HL-60 (cell line): ENCODE results near the gene DLK1.

Source experiments
- DNase-seq, 2 experiments: peaks; one replicate each; pipeline ENCODE4 v3.0.0-alpha.2; 2010 to 2020; ENCODE audit warnings: low read depth in 1 of 2, low spot score in 1 of 2
- H3K27ac ChIP-seq: fragments of 250-450 bp; sonication (Bioruptor Pico); replicated peaks from 2 replicates; pipeline ENCODE4 v1.5.1; 2020; ENCODE audit warnings: mild to moderate bottlenecking, moderate library complexity
- H3K27me3 ChIP-seq: fragments of 250-450 bp; sonication (Bioruptor Pico); 2 replicates; pipeline ENCODE4 v1.5.1; 2021; ENCODE audit warnings: mild to moderate bottlenecking, moderate library complexity; ENCODE audit not compliant: insufficient read depth, poor library complexity, severe bottlenecking
- H3K4me3 ChIP-seq: replicated peaks from 2 replicates; pipeline ENCODE4 v1.5.1; 2011; ENCODE audit warnings: mild to moderate bottlenecking, control low read depth, low read length; ENCODE audit not compliant: insufficient read depth
- GABPA ChIP-seq: IDR thresholded peaks from 2 replicates; pipeline ENCODE4 v1.6.1; 2012; ENCODE audit warnings: low read depth
- POLR2AphosphoS5 ChIP-seq: IDR thresholded peaks from 2 replicates; pipeline ENCODE4 v1.6.1; 2012; ENCODE audit warnings: low read depth
- SPI1 ChIP-seq: IDR thresholded peaks from 2 replicates; pipeline ENCODE4 v1.6.1; 2012; ENCODE audit warnings: low read depth, mild to moderate bottlenecking, borderline replicate concordance
- TF ChIP-seq, protein P1 (sequence below): IDR thresholded peaks from one replicate; pipeline ENCODE4 v1.5.1; 2011; ENCODE audit warnings: low read length, control low read depth, inconsistent platforms; ENCODE audit not compliant: insufficient read depth
- TF ChIP-seq, protein P2 (sequence below): IDR thresholded peaks from 2 replicates; pipeline ENCODE4 v1.6.1; 2012; ENCODE audit warnings: low read depth; ENCODE audit not compliant: insufficient replicate concordance

Gene DLK1

DNA sequence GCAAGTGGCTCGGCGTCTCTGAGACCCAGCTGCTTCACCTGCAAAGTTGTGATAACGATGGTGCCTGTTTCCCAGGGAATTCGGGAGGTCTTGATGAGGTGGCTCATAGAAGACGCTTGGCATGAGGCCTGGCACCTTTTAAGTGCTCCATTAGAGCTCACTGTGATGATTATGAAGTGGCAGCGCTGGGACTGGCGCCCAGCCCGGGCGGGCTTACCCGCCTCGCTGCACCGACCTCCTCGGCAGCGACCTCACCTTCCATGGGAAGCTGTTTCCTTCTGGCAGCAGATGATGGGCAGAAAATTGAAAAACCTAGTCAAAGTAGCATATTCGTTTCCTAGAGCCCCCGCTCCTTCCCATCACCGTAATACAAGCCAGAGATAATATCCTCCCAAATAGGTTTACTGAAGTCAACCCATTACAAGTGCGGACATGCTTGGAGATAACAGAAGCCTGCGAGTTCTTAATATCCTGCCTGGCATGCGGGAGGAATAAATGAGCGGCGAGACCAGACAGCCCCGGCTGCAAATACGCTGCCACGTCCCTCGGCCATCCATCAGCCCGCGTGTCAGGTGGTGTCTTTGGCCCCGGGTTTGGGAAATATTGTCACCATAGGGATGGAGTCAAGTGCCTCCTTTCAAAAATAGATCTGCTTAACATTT lies 35.2 kb upstream of the DLK1 start:
- Histone ChIP-seq H3K27me3 (no peaks in the 10 kb centered on the region), H3K27ac (no peak overlapping the region), H3K4me3 (no peak overlapping the region)
- DNase-seq = no peak
- TF ChIP-seq POLR2AphosphoS5 = no peak

DNA sequence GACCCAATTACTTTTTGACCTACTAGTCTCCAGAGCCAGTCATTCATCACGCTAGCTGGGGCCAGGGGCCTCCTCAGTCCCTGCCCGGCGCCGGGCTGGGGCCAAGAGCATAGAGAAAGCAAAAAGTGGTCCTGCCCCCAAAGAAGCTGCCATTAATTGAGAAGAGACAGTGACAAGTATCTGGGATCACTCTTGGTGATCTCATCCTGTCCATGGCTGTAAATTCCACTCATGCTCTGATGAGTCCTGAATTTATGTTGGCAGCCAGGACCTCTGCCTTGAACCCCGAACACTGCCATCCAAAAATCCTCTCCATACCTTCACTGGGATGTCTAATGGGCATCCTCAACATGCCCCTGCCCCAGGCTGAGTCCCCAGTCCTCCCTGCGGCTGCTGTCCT lies 34.4 kb upstream of the DLK1 start:
- no peak for TF ChIP-seq GABPA
- TF ChIP-seq, protein P1, sequence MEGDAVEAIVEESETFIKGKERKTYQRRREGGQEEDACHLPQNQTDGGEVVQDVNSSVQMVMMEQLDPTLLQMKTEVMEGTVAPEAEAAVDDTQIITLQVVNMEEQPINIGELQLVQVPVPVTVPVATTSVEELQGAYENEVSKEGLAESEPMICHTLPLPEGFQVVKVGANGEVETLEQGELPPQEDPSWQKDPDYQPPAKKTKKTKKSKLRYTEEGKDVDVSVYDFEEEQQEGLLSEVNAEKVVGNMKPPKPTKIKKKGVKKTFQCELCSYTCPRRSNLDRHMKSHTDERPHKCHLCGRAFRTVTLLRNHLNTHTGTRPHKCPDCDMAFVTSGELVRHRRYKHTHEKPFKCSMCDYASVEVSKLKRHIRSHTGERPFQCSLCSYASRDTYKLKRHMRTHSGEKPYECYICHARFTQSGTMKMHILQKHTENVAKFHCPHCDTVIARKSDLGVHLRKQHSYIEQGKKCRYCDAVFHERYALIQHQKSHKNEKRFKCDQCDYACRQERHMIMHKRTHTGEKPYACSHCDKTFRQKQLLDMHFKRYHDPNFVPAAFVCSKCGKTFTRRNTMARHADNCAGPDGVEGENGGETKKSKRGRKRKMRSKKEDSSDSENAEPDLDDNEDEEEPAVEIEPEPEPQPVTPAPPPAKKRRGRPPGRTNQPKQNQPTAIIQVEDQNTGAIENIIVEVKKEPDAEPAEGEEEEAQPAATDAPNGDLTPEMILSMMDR = no peak
- TF ChIP-seq POLR2AphosphoS5 = no peak
- TF ChIP-seq, protein P2, sequence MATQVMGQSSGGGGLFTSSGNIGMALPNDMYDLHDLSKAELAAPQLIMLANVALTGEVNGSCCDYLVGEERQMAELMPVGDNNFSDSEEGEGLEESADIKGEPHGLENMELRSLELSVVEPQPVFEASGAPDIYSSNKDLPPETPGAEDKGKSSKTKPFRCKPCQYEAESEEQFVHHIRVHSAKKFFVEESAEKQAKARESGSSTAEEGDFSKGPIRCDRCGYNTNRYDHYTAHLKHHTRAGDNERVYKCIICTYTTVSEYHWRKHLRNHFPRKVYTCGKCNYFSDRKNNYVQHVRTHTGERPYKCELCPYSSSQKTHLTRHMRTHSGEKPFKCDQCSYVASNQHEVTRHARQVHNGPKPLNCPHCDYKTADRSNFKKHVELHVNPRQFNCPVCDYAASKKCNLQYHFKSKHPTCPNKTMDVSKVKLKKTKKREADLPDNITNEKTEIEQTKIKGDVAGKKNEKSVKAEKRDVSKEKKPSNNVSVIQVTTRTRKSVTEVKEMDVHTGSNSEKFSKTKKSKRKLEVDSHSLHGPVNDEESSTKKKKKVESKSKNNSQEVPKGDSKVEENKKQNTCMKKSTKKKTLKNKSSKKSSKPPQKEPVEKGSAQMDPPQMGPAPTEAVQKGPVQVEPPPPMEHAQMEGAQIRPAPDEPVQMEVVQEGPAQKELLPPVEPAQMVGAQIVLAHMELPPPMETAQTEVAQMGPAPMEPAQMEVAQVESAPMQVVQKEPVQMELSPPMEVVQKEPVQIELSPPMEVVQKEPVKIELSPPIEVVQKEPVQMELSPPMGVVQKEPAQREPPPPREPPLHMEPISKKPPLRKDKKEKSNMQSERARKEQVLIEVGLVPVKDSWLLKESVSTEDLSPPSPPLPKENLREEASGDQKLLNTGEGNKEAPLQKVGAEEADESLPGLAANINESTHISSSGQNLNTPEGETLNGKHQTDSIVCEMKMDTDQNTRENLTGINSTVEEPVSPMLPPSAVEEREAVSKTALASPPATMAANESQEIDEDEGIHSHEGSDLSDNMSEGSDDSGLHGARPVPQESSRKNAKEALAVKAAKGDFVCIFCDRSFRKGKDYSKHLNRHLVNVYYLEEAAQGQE = no peak
- no peak for TF ChIP-seq SPI1
- Histone ChIP-seq H3K27ac (no peak overlapping the region), H3K27me3 (no peaks in the 10 kb centered on the region), H3K4me3 (no peak overlapping the region)
- no peak for DNase-seq

DNA sequence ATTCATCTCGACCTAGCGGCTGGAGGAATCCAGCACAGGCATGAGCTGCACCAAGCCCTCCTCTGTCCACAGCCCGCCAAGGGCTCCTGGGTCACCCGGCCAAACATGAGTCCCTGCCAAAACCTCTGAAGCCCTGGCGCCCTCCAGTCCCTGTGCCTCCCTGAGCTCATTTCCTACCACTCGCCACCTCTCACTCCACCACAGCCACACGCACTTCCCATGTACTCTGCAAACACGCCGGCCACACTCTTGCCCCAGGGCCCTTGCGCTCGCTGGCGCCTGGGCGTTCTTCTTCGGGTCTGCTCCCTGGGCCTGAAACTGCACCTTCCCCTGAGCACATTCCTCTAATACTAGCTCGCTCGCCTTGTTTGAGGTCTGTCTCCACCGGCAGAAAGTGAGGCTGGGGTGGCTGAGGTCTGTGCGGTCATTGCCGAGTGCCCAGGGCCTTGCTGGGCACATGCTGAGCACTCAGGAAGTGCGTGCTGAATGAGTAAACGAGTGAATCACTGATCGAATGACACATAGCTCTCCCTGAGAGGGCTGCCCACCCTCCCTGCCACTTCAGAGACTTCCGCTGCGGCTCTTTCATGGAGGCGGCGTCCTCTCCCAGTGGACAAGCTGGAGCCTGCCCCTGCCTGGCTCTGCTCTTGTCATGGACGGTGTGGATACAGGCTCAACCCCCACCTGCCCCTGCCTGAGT lies 33.7 kb upstream of the DLK1 start:
- no peak overlapping the region for H3K4me3 ChIP-seq
- TF ChIP-seq SPI1 (no peak), POLR2AphosphoS5 (no peak), GABPA (no peak)
- TF ChIP-seq, protein P1 = no peak
- TF ChIP-seq, protein P2 = no peak
- H3K27me3 ChIP-seq = no peaks in the 10 kb centered on the region
- no peak overlapping the region for H3K27ac ChIP-seq
- DNase-seq = no peak

DNA sequence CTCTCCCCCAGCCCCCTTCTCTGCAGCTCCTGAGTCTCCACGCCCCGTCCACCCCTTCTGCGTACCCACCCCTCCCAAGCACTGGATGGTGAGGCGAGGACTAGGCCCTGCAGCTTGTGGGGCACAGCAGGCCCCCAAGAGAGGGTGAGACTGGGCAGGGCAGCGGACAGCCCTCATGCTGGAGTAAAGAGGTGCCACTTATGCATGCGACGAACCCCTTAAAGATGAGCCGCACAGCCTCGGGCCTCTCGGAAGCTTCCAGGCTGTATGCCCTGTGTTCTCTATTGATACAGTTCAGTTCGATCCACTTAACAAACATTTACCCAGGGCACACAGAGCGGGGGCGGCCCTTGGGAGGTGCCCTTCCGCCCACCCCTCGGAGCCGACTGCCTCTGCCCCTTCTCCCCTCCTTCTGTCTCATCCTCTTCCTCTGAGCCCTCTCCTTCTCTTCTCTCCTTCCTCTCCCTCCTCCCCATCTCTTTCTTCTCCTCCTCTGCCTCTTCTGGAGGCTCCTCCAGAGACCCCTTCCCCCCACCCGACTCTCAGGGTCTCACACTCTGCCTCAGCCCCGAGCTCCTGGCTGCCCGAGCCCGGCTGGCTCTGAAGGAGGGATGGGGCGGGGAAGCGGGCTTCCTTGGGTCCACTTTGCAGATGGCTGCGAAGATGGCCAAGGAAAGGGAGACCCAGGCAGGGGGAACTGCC lies 32.7 kb upstream of the DLK1 start:
- H3K27ac ChIP-seq = no peak overlapping the region
- no peak overlapping the region for H3K4me3 ChIP-seq
- no peak for DNase-seq
- TF ChIP-seq SPI1 = no peak
- TF ChIP-seq, protein P1 = no peak
- TF ChIP-seq GABPA = no peak
- TF ChIP-seq, protein P2 = no peak
- no peak for TF ChIP-seq POLR2AphosphoS5
- no peaks in the 10 kb centered on the region for H3K27me3 ChIP-seq
